Caco-2 (cell line): ENCODE measurements around the gene NOP58. TPM values are rescaled to one million over a fixed set of nuclear protein-coding genes. Genes with fewer than 3 reads are reported as not detected.
"Not testable (repeated sequence)": the region's sequence is repeated elsewhere in the genome, so short reads cannot be mapped to it uniquely, and the experiment has no call there.

ENCODE experiments used
- BruUV-seq: library from RNA; stranded (reverse); fragments of 400-500 nt; replicated peaks from 2 replicates; lab custom pipeline; 2021; lab: Mats Ljungman, UMichigan
- CTCF ChIA-PET: fragments of 300-600 bp; sonication (Branson Sonifier 250); formaldehyde crosslinking; loops from one replicate; lab custom pipeline; 2022; ENCODE audit warnings: antibody characterized with exemption; lab: Charles Lee
- POLR2A ChIA-PET: fragments of 300-600 bp; sonication (Branson Sonifier 250); formaldehyde crosslinking; loops from one replicate; lab custom pipeline; 2022; ENCODE audit warnings: antibody characterized with exemption; lab: Charles Lee
- DNase-seq, 2 experiments: peaks; one replicate each; pipeline versions ENCODE4 v3.0.0 to v3.0.0-alpha.2; 2020 to 2022
- H3K27me3 ChIP-seq: replicated peaks from 2 replicates; pipeline ENCODE4 v1.6.0; 2011; ENCODE audit warnings: low read length; ENCODE audit not compliant: control insufficient read depth, insufficient read depth
- H3K36me3 ChIP-seq: 2 replicates; pipeline ENCODE4 v1.5.1; 2011; ENCODE audit warnings: low read length; ENCODE audit not compliant: control insufficient read depth, insufficient read depth
- H3K4me1 ChIP-seq: fragments of 250-450 bp; sonication (Bioruptor Pico); 2 replicates; pipeline ENCODE4 v1.5.1; 2020; ENCODE audit warnings: mild to moderate bottlenecking
- H3K4me3 ChIP-seq: 2 replicates; pipeline ENCODE4 v1.5.1; 2011; ENCODE audit warnings: low read depth, mild to moderate bottlenecking, control low read depth, low read length
- H3K9me3 ChIP-seq: fragments of 250-450 bp; sonication (Bioruptor Pico); 2 replicates; pipeline ENCODE4 v1.5.1; 2020; ENCODE audit warnings: mild to moderate bottlenecking, moderate library complexity
- H3K27ac Mint-ChIP-seq: one replicate; pipeline ENCODE4 v1.8.0; 2022; ENCODE audit warnings: mixed read lengths; ENCODE audit not compliant: unreplicated experiment
- H3K27me3 Mint-ChIP-seq: one replicate; pipeline ENCODE4 v1.8.0; 2022; ENCODE audit warnings: mixed read lengths; ENCODE audit not compliant: insufficient read depth, unreplicated experiment
- H3K36me3 Mint-ChIP-seq: one replicate; pipeline ENCODE4 v1.8.0; 2022; ENCODE audit warnings: mild to moderate bottlenecking, mixed read lengths; ENCODE audit not compliant: insufficient read depth, unreplicated experiment
- H3K4me1 Mint-ChIP-seq: one replicate; pipeline ENCODE4 v1.8.0; 2022; ENCODE audit warnings: low read depth, mixed read lengths; ENCODE audit not compliant: unreplicated experiment
- H3K4me3 Mint-ChIP-seq: one replicate; pipeline ENCODE4 v1.8.0; 2022; ENCODE audit warnings: mild to moderate bottlenecking, moderate library complexity, mixed read lengths; ENCODE audit not compliant: unreplicated experiment
- H3K9me3 Mint-ChIP-seq: one replicate; pipeline ENCODE4 v1.8.0; 2022; ENCODE audit warnings: mixed read lengths; ENCODE audit not compliant: unreplicated experiment
- CTCF ChIP-seq, 2 experiments: fragments of 200-600 bp in 1 of 2; IDR thresholded peaks; 1 replicate in 1 of 2; 2 replicates in 1 of 2; pipeline versions ENCODE4 v1.5.1 to v1.8.0; 2011 to 2022; ENCODE audit warnings: antibody characterized with exemption in 1 of 2, control low read depth in 1 of 2, inconsistent platforms in 1 of 2, low read depth in 1 of 2, low read length in 1 of 2, mild to moderate bottlenecking in 1 of 2, moderate library complexity in 1 of 2; ENCODE audit not compliant: insufficient read depth in 1 of 2, severe bottlenecking in 1 of 2, unreplicated experiment in 1 of 2
- intact Hi-C: fragments of 100-400 bp; cut with micrococcal nuclease; formaldehyde crosslinking; loops from one replicate; pipeline ENCODE4 v1.10.0; 2022; ENCODE audit not compliant: unreplicated experiment
- total RNA-seq: library from RNA; stranded (reverse); gene quantifications from 2 replicates; pipeline ENCODE4 v1.2.3, GENCODE V29; 2022

The NOP58 gene
- total RNA-seq, 1 experiment from 2014 or later = 147 TPM

DNA sequence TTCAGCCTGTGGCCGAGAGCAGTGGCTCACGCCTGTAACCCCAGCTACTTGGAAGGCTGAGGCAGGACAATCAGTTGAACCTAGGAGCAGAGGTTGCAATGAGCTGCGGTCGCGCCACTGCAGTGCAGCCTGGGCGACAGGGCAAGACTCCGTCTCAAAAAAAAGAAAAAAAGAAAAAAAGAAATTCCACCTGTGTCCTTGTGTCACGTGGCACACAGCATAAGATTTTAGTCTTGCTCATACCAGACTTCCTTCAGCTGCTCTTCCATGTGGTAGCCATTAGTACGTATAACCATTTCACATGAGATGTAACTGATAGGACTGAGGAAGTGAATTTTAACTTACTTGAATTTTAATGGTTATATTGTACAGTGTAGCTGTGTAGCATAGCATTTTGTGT is 4.0 kb downstream of the NOP58 start:
- TF ChIP-seq CTCF (IDR thresholded peaks at IDR 0.05; ENCODE audit: insufficient read depth in 1 of 2, low read depth in 1 of 2, low read length in 1 of 2, severe bottlenecking in 1 of 2, unreplicated experiment in 1 of 2) = no peak
- Mint-ChIP-seq H3K27ac (no peak overlapping the region), H3K27me3 (no peaks in the 10 kb centered on the region), H3K36me3 (peaks cover 15% of the 10 kb centered on the region), H3K4me1 (no peaks in the 10 kb centered on the region), H3K4me3 (no peak overlapping the region), H3K9me3 (no peaks in the 10 kb centered on the region)
- Histone ChIP-seq H3K4me1 (peaks cover 13% of the 10 kb centered on the region; the same call in 1 of the 2 replicates), H3K36me3 (no peaks in the 10 kb centered on the region; the same call in 1 of the 2 replicates), H3K9me3 (no peaks in the 10 kb centered on the region), H3K4me3 (no peak overlapping the region), H3K27me3 (no peaks in the 10 kb centered on the region)
- ChIA-PET POLR2A (no interaction called here), CTCF (no interaction called here)
- intact Hi-C loops = loop anchor here (5.0 kb wide), 2 partner anchors 42 to 108 kb away; partner anchors contain the start of gene BMPR2
- DNase-seq = no peak
- BruUV-seq = no TSS peak

GRCh38 chr2:202270487-202270886 is 4.9 kb downstream of the NOP58 start:
- TF ChIP-seq CTCF (IDR thresholded peaks at IDR 0.05; ENCODE audit: insufficient read depth in 1 of 2, low read depth in 1 of 2, low read length in 1 of 2, severe bottlenecking in 1 of 2, unreplicated experiment in 1 of 2) = no peak
- Histone ChIP-seq H3K36me3 (no peaks in the 10 kb centered on the region; the same call in 1 of the 2 replicates), H3K4me3 (no peak overlapping the region), H3K9me3 (no peaks in the 10 kb centered on the region), H3K27me3 (no peaks in the 10 kb centered on the region), H3K4me1 (peaks cover 13% of the 10 kb centered on the region; the same call in 1 of the 2 replicates)
- Mint-ChIP-seq H3K4me1 (no peaks in the 10 kb centered on the region), H3K27me3 (no peaks in the 10 kb centered on the region), H3K36me3 (peaks cover 19% of the 10 kb centered on the region), H3K27ac (no peak overlapping the region), H3K4me3 (no peak overlapping the region), H3K9me3 (no peaks in the 10 kb centered on the region)
- intact Hi-C loops = no loop called here
- POLR2A ChIA-PET = no interaction called here
- no peak for DNase-seq
- CTCF ChIA-PET = no interaction called here
- no TSS peak for BruUV-seq

- H3K4me3 ChIP-seq, H3K27me3 ChIP-seq, CTCF ChIA-PET, BruUV-seq, H3K4me1 ChIP-seq, intact Hi-C loops, H3K27ac Mint-ChIP-seq, H3K9me3 ChIP-seq, POLR2A ChIA-PET, H3K27me3 Mint-ChIP-seq, H3K9me3 Mint-ChIP-seq, H3K36me3 ChIP-seq, H3K4me3 Mint-ChIP-seq, DNase-seq, H3K4me1 Mint-ChIP-seq: not testable (repeated sequence)
- H3K36me3 Mint-ChIP-seq = peaks cover 60% of the 10 kb centered on the region
Measured at GRCh38 chr2:202276078-202276720, 10.6 kb downstream of the NOP58 start.
